MCF 10A (cell line): ENCODE data around the gene AGPAT4. TPM values are rescaled to one million over a fixed set of nuclear protein-coding genes. Genes with fewer than 3 reads are reported as not detected.
A peak's percentile ranks its signal among the peaks of the same experiment; 100 is the strongest.
"Not testable (repeated sequence)": the region's sequence is repeated elsewhere in the genome, so short reads cannot be mapped to it uniquely, and the experiment has no call there.

Experiments used
- BruUV-seq: library from RNA; stranded (reverse); fragments of 400-500 nt; replicated peaks from 2 replicates; lab custom pipeline; 2021; lab: Mats Ljungman, UMichigan
- CTCF ChIA-PET: fragments of 300-600 bp; sonication (Branson Sonifier 250); formaldehyde crosslinking; extraction: SDS; loops from one replicate; lab custom pipeline; 2021; ENCODE audit warnings: antibody characterized with exemption, inconsistent platforms; lab: Yijun Ruan, JAX
- POLR2A ChIA-PET: fragments of 300-600, 350-650 bp; sonication (Branson Sonifier 250); formaldehyde crosslinking; extraction: SDS; loops from one replicate; lab custom pipeline; 2020; ENCODE audit warnings: antibody characterized with exemption, inconsistent platforms; lab: Yijun Ruan, JAX
- DNase-seq: peaks from one replicate; pipeline ENCODE4 v3.0.0-alpha.2; 2018; ENCODE audit not compliant: unreplicated experiment
- H3K27ac Mint-ChIP-seq: one replicate; pipeline ENCODE4 v1.8.0; 2022; ENCODE audit warnings: mild to moderate bottlenecking, low read depth, mixed read lengths; ENCODE audit not compliant: unreplicated experiment
- H3K27me3 Mint-ChIP-seq: one replicate; pipeline ENCODE4 v1.8.0; 2022; ENCODE audit warnings: mixed read lengths; ENCODE audit not compliant: insufficient read depth, unreplicated experiment
- H3K36me3 Mint-ChIP-seq: one replicate; pipeline ENCODE4 v1.8.0; 2022; ENCODE audit warnings: mild to moderate bottlenecking, moderate library complexity, mixed read lengths; ENCODE audit not compliant: insufficient read depth, unreplicated experiment
- H3K4me1 Mint-ChIP-seq: one replicate; pipeline ENCODE4 v1.8.0; 2022; ENCODE audit warnings: mixed read lengths; ENCODE audit not compliant: insufficient read depth, unreplicated experiment
- H3K4me3 Mint-ChIP-seq: one replicate; pipeline ENCODE4 v1.8.0; 2022; ENCODE audit warnings: mild to moderate bottlenecking, moderate library complexity, mixed read lengths; ENCODE audit not compliant: unreplicated experiment
- H3K9me3 Mint-ChIP-seq: one replicate; pipeline ENCODE4 v1.8.0; 2022; ENCODE audit warnings: mixed read lengths; ENCODE audit not compliant: unreplicated experiment
- intact Hi-C: fragments of 100-400 bp; cut with micrococcal nuclease; formaldehyde crosslinking; loops from 2 replicates; pipeline ENCODE4 v1.14.1; 2022
- total RNA-seq: library from RNA; stranded (reverse); gene quantifications from 2 replicates; pipeline ENCODE4 v1.2.3, GENCODE V29; 2022
- TF ChIP-seq, protein P1 (sequence below): fragments of 200-600 bp; IDR thresholded peaks from one replicate; pipeline ENCODE4 v1.8.0; 2022; ENCODE audit warnings: antibody characterized with exemption, mild to moderate bottlenecking; ENCODE audit not compliant: unreplicated experiment

The AGPAT4 gene
- total RNA-seq, 1 experiment from 2014 or later = 5.6 TPM

DNA sequence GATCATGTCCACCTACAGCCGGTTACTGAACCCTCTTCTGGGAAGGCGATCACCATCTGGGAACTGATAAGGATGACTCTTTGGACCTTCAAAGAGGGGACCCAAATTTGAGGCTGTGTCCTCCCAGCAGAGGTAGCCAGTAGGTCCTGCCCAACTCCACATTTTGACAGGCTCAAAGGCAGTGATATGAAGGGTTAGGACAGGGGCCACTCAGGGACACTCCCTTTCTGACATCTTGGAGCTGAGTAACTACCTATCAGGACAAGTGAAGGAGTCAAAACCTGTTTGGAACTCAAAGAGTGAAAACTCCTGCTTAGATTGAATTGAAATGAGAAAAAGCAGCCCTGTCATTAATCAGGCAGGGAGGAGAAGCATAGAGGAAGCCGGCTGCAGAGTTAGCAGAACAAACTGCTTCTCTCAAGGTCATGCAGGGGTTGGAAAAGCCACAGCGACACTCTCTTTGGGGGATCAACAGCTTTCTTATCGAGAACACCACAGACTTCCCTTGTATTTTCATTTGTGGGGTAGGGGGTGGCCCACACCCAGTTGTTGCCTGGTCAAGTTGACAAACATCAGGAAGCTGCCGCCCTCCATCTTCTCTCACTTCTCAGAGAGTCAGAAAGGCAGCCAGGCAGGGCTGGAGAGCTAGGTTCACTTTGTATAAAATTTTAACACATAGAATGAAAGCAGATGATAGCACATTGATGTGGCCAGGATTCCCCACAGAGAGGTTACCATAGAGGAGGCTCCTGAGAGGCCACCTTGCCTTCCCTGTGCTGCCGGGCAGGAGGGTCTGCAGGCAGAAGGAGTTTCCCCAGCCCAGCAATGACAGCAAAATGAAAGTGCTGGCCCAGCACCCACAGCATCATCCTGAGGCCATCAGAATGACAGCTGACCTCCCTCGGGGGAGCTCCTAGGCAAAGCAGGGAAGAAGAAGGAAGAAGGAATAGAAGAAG lies 47.6 kb downstream of the AGPAT4 start:
- Mint-ChIP-seq H3K27me3 (no peaks in the 10 kb centered on the region), H3K4me3 (no peak overlapping the region), H3K9me3 (peaks cover 7% of the 10 kb centered on the region), H3K36me3 (peaks cover 6% of the 10 kb centered on the region), H3K27ac (no peak overlapping the region), H3K4me1 (peaks cover 18% of the 10 kb centered on the region)
- intact Hi-C loops = no loop called here
- TF ChIP-seq, protein P1, sequence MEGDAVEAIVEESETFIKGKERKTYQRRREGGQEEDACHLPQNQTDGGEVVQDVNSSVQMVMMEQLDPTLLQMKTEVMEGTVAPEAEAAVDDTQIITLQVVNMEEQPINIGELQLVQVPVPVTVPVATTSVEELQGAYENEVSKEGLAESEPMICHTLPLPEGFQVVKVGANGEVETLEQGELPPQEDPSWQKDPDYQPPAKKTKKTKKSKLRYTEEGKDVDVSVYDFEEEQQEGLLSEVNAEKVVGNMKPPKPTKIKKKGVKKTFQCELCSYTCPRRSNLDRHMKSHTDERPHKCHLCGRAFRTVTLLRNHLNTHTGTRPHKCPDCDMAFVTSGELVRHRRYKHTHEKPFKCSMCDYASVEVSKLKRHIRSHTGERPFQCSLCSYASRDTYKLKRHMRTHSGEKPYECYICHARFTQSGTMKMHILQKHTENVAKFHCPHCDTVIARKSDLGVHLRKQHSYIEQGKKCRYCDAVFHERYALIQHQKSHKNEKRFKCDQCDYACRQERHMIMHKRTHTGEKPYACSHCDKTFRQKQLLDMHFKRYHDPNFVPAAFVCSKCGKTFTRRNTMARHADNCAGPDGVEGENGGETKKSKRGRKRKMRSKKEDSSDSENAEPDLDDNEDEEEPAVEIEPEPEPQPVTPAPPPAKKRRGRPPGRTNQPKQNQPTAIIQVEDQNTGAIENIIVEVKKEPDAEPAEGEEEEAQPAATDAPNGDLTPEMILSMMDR = no peak
- DNase-seq = no peak
- ChIA-PET POLR2A (interaction anchor here (1.5 kb wide), 1 partner anchor 143 kb away, joined by 3 read pairs; no protein-coding TSS in a partner anchor), CTCF (interaction anchor here (0.8 kb wide), 1 partner anchor 144 kb away, joined by 4 read pairs; no protein-coding TSS in a partner anchor)
- BruUV-seq = no TSS peak

DNA sequence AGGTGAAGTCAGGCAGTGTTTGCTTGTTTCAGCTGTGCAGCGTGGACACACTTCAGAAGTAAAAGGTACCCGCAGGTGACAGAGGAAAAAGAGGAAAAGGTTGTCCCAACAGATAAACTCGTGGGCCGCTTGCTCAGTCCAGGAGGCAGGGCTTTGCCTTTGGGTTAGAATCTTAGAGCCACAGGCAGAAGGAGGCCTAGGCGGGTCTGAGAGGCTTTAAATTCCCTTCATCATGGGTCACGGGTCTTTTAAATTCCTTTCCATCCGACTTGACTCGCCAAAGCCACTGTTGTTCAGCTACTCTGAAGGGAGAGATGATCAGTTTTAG lies 48.2 kb downstream of the AGPAT4 start:
- intact Hi-C loops = no loop called here
- H3K9me3 Mint-ChIP-seq = peaks cover 7% of the 10 kb centered on the region
- no TSS peak for BruUV-seq
- TF ChIP-seq, protein P1 = no peak
- H3K4me3 Mint-ChIP-seq = no peak overlapping the region
- no peak overlapping the region for H3K27ac Mint-ChIP-seq
- ChIA-PET CTCF (interaction anchor here (0.8 kb wide), 1 partner anchor 145 kb away, joined by 4 read pairs; no protein-coding TSS in a partner anchor), POLR2A (interaction anchor here (1.5 kb wide), 1 partner anchor 143 kb away, joined by 3 read pairs; no protein-coding TSS in a partner anchor)
- no peak for DNase-seq
- no peaks in the 10 kb centered on the region for H3K27me3 Mint-ChIP-seq
- H3K4me1 Mint-ChIP-seq = peaks cover 18% of the 10 kb centered on the region
- H3K36me3 Mint-ChIP-seq = peaks cover 6% of the 10 kb centered on the region

DNA sequence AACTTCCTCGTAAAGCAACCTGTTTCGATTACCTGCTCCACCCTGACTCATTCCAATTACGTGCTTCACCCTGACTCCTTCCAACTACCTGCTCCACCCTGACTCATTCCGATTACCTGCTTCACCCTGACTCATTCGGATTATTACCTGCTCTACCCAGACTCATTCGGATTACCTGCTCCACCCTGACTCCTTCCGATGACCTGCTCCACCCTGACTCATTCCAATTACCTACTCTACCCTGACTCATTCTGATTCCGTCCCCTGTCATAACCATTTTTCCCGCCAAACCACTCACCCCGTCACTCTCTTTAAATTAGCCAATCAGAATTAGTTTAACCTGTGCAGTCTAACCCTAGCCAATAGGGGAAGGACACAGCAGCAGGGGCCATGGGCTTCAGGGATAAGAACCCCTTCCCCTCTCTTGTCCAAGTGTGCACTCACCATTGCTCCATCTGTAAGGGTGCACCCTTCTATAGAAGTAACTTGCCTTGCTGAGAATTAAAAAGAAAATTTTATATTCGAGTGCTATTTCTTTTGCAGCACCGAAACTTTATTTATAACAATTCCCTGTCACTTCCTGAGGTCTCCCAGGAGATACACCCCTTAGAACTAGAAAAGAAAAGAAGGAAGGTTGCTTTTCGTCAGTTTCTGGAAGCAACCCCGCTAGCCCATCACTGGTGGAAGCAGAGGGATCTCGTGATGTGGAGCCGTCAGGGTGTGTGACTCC lies 48.7 kb downstream of the AGPAT4 start:
- peaks cover 18% of the 10 kb centered on the region for H3K4me1 Mint-ChIP-seq
- POLR2A ChIA-PET = interaction anchor here (0.6 kb wide), 1 partner anchor 8 kb away, joined by 3 read pairs; no protein-coding TSS in a partner anchor
- CTCF ChIA-PET, H3K27ac Mint-ChIP-seq, H3K36me3 Mint-ChIP-seq, H3K9me3 Mint-ChIP-seq, intact Hi-C loops, H3K27me3 Mint-ChIP-seq, BruUV-seq, H3K4me3 Mint-ChIP-seq: not testable (repeated sequence)
- DNase-seq = peak; percentile 54

DNA sequence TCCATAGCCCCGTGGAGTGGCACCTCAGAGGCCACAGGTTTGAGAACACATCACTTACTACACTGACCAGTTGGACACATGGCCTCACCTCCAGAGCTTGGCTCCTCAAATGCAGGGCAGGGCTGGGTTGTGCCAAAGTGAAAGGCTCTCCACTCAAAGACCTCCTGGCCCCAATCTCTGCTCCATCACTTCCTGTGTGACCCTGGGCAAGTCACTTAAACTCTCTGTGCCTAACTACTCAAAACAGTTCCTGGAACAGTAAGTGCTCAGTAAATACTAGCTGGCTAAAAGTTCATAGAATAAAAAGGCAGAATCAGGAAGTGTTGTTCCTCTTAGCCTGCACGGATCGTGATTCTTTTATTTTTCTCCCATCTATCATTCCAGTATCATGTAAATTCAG lies 50.2 kb downstream of the AGPAT4 start:
- POLR2A ChIA-PET = interaction anchor here (0.5 kb wide), 1 partner anchor 129 kb away, joined by 4 read pairs; no protein-coding TSS in a partner anchor
- BruUV-seq = no TSS peak
- H3K27ac Mint-ChIP-seq = no peak overlapping the region
- H3K9me3 Mint-ChIP-seq = peaks cover 7% of the 10 kb centered on the region
- H3K4me1 Mint-ChIP-seq = peaks cover 9% of the 10 kb centered on the region
- intact Hi-C loops = no loop called here
- TF ChIP-seq, protein P1 = no peak
- peaks cover 6% of the 10 kb centered on the region for H3K36me3 Mint-ChIP-seq
- DNase-seq = no peak
- no peak overlapping the region for H3K4me3 Mint-ChIP-seq
- no peaks in the 10 kb centered on the region for H3K27me3 Mint-ChIP-seq
- CTCF ChIA-PET = interaction anchor here (1.8 kb wide), 1 partner anchor 147 kb away, joined by 6 read pairs; no protein-coding TSS in a partner anchor
